T1000 (cell line): Measurements from ENCODE around the gene ZNF586.
A peak's percentile ranks its signal among the peaks of the same experiment; 100 is the strongest.
"Not testable (repeated sequence)": the region's sequence is repeated elsewhere in the genome, so short reads cannot be mapped to it uniquely, and the experiment has no call there.

Experiments
- DNase-seq: peaks from one replicate; lab custom pipeline; 2025; ENCODE audit warnings: mixed read lengths; lab: John Stamatoyannopoulos, UW

ZNF586 gene

GRCh38 chr19:57796580-57796979 is 27.1 kb downstream of the ZNF586 start:
- not testable (repeated sequence) for DNase-seq

- DNase-seq = no peak
Observed at GRCh38 chr19:57800696-57801095, 31.2 kb downstream of the ZNF586 start.

- DNase-seq = no peak
Observed at GRCh38 chr19:57802269-57802668, 32.8 kb downstream of the ZNF586 start.

- no peak for DNase-seq
Observed at GRCh38 chr19:57803265-57803593, 33.8 kb downstream of the ZNF586 start.

GRCh38 chr19:57803594-57804325 is 34.3 kb downstream of the ZNF586 start:
- DNase-seq = no peak

- no peak for DNase-seq
Observed at GRCh38 chr19:57807541-57807940, 38.1 kb downstream of the ZNF586 start.

GRCh38 chr19:57810410-57811295 is 41.2 kb downstream of the ZNF586 start:
- DNase-seq = not testable (repeated sequence)

GRCh38 chr19:57812226-57812625 is 42.8 kb downstream of the ZNF586 start:
- DNase-seq = no peak

GRCh38 chr19:57812975-57813820 is 43.7 kb downstream of the ZNF586 start:
- not testable (repeated sequence) for DNase-seq

GRCh38 chr19:57813919-57814504 is 44.5 kb downstream of the ZNF586 start:
- DNase-seq = no peak

GRCh38 chr19:57814505-57815246 is 45.2 kb downstream of the ZNF586 start, which contains the start of gene ZNF552:
ZNF552 (minus strand) TSS chr19:57814913; CDS start chr19:57814743, 170 bp downstream.
- DNase-seq = peak; percentile 59

GRCh38 chr19:57815247-57816075 is 46.0 kb downstream of the ZNF586 start:
- no peak for DNase-seq

- DNase-seq = no peak
Observed at GRCh38 chr19:57816652-57817051, 47.2 kb downstream of the ZNF586 start.

GRCh38 chr19:57817976-57818375 is 48.5 kb downstream of the ZNF586 start:
- DNase-seq = no peak

- DNase-seq = no peak
Observed at GRCh38 chr19:57818378-57818777, 48.9 kb downstream of the ZNF586 start.

- peak; percentile 62 for DNase-seq
Observed at GRCh38 chr19:57819475-57820148, 50.1 kb downstream of the ZNF586 start.

GRCh38 chr19:57820599-57820998 is 51.1 kb downstream of the ZNF586 start:
- no peak for DNase-seq

GRCh38 chr19:57821095-57821494 is 51.6 kb downstream of the ZNF586 start:
- not testable (repeated sequence) for DNase-seq

GRCh38 chr19:57821501-57821900 is 52.0 kb downstream of the ZNF586 start:
- DNase-seq = not testable (repeated sequence)
